H1 (cell line): ENCODE data around the gene LCN10. TPM values are rescaled to one million over a fixed set of nuclear protein-coding genes. Genes with fewer than 3 reads are reported as not detected.

Source experiments
- CTCF ChIA-PET: fragments of 300-600 bp; sonication (Branson Sonifier 250); formaldehyde crosslinking; loops from one replicate; lab custom pipeline; 2021; ENCODE audit not compliant: partially characterized antibody; lab: Charles Lee
- POLR2A ChIA-PET: fragments of 300-600 bp; sonication (Branson Sonifier 250); formaldehyde crosslinking; loops from one replicate; lab custom pipeline; 2021; ENCODE audit warnings: inconsistent platforms; ENCODE audit not compliant: partially characterized antibody; lab: Charles Lee
- DNase-seq, 2 experiments: peaks; one replicate each; pipeline versions ENCODE4 v3.0.0 to v3.0.0-alpha.2; 2010 to 2022; ENCODE audit warnings: low spot score in 2 of 2, low read depth in 1 of 2, mixed read lengths in 1 of 2
- FAIRE-seq: peaks from 2 replicates; lab custom pipeline; 2011; peaks lifted over from hg19 to GRCh38; lab: Jason Lieb, UNC
- H2AFZ ChIP-seq: 2 replicates; pipeline ENCODE4 v1.8.1; 2012; ENCODE audit warnings: low read length, inconsistent platforms
- H2AK5ac ChIP-seq: 2 replicates; pipeline ENCODE4 v1.6.1; 2013; ENCODE audit warnings: low read depth, low read length
- H2BK120ac ChIP-seq: replicated peaks from 2 replicates; pipeline ENCODE3; 2013; ENCODE audit warnings: low read depth, low read length, inconsistent platforms
- H2BK12ac ChIP-seq: 2 replicates; pipeline ENCODE4 v1.6.1; 2013; ENCODE audit warnings: low read depth, low read length
- H2BK15ac ChIP-seq: 2 replicates; pipeline ENCODE4 v1.6.1; 2013; ENCODE audit warnings: low read length
- H2BK20ac ChIP-seq: 2 replicates; pipeline ENCODE4 v1.6.1; 2013; ENCODE audit warnings: low read length
- H2BK5ac ChIP-seq: 2 replicates; pipeline ENCODE4 v1.6.1; 2013; ENCODE audit warnings: low read depth, low read length
- H3K14ac ChIP-seq: 2 replicates; pipeline ENCODE4 v1.6.1; 2013; ENCODE audit warnings: inconsistent platforms; ENCODE audit not compliant: insufficient read length
- H3K18ac ChIP-seq: 2 replicates; pipeline ENCODE4 v1.6.1; 2013; ENCODE audit warnings: low read length; ENCODE audit errors: extremely low read depth
- H3K23ac ChIP-seq: 2 replicates; pipeline ENCODE4 v1.6.1; 2013; ENCODE audit warnings: inconsistent platforms; ENCODE audit not compliant: insufficient read length
- H3K23me2 ChIP-seq: 2 replicates; pipeline ENCODE4 v1.6.1; 2013; ENCODE audit warnings: low read depth, low read length
- H3K27ac ChIP-seq: 2 replicates; pipeline ENCODE4 v1.6.1; 2011; ENCODE audit warnings: low read depth, low read length, inconsistent platforms
- H3K27me3 ChIP-seq, 4 experiments: replicated peaks in 1 of 4; 1 replicate in 1 of 4; 2 replicates in 3 of 4; pipeline versions ENCODE4 v1.6.1 to v1.8.1; 2011 to 2013; ENCODE audit warnings: low read length in 3 of 4, mild to moderate bottlenecking in 3 of 4, inconsistent platforms in 2 of 4, mixed read lengths in 2 of 4, moderate library complexity in 1 of 4; ENCODE audit not compliant: control insufficient read depth in 3 of 4, insufficient read depth in 3 of 4; ENCODE audit errors: extremely low read depth in 1 of 4
- H3K36me3 ChIP-seq, 4 experiments: 2 replicates each; pipeline versions ENCODE4 v1.6.1 to v1.8.1; 2011 to 2013; ENCODE audit warnings: mild to moderate bottlenecking in 4 of 4, low read length in 3 of 4, moderate library complexity in 2 of 4, control low read depth in 1 of 4, inconsistent platforms in 1 of 4; ENCODE audit not compliant: insufficient read depth in 4 of 4, control insufficient read depth in 2 of 4
- H3K4ac ChIP-seq: replicated peaks from 2 replicates; pipeline ENCODE3; 2013; ENCODE audit warnings: low read length, low read depth, mixed read lengths, inconsistent platforms; ENCODE audit not compliant: insufficient read length
- H3K4me1 ChIP-seq, 4 experiments: replicated peaks in 1 of 4; 1 replicate in 1 of 4; 2 replicates in 3 of 4; pipeline versions ENCODE4 v1.6.1 to v1.8.1; 2011 to 2013; ENCODE audit warnings: low read length in 3 of 4, inconsistent platforms in 2 of 4, mixed read lengths in 1 of 4; ENCODE audit not compliant: insufficient read depth in 4 of 4, control insufficient read depth in 3 of 4
- H3K4me2 ChIP-seq, 2 experiments: 2 replicates each; pipeline versions ENCODE4 v1.6.1 to v1.8.1; 2011 to 2013; ENCODE audit warnings: low read depth in 2 of 2, low read length in 2 of 2, control low read depth in 1 of 2, inconsistent platforms in 1 of 2, mild to moderate bottlenecking in 1 of 2; ENCODE audit not compliant: insufficient read depth in 1 of 2
- H3K4me3 ChIP-seq, 4 experiments: fragments of 200-600, 300-600 bp in 1 of 4; sonication (generic), shearing (Covaris generic), sonication (Bioruptor Twin) in 1 of 4; 2 replicates each; pipeline versions ENCODE4 v1.5.1 to v1.8.1; 2011 to 2016; ENCODE audit warnings: low read length in 4 of 4, low read depth in 3 of 4, control low read depth in 2 of 4, inconsistent platforms in 2 of 4, mild to moderate bottlenecking in 2 of 4, mixed read lengths in 1 of 4, moderate library complexity in 1 of 4; ENCODE audit not compliant: insufficient read depth in 2 of 4; ENCODE audit errors: extremely low read depth in 1 of 4
- H3K56ac ChIP-seq: replicated peaks from 2 replicates; pipeline ENCODE3; 2013; ENCODE audit warnings: low read depth, mild to moderate bottlenecking, mixed read lengths, low read length, inconsistent platforms; ENCODE audit not compliant: insufficient read length
- H3K79me1 ChIP-seq: 2 replicates; pipeline ENCODE4 v1.6.1; 2013; ENCODE audit warnings: low read depth, low read length, control low read depth
- H3K79me2 ChIP-seq, 2 experiments: 2 replicates each; pipeline versions ENCODE4 v1.6.1 to v1.8.1; 2012 to 2013; ENCODE audit warnings: low read length in 2 of 2, mild to moderate bottlenecking in 2 of 2, inconsistent platforms in 1 of 2; ENCODE audit not compliant: insufficient read depth in 2 of 2, control insufficient read depth in 1 of 2
- H3K9ac ChIP-seq, 4 experiments: replicated peaks in 1 of 4; 1 replicate in 1 of 4; 2 replicates in 3 of 4; pipeline versions ENCODE4 v1.6.1 to v1.8.1; 2011 to 2013; ENCODE audit warnings: low read depth in 3 of 4, low read length in 3 of 4, control low read depth in 2 of 4, mild to moderate bottlenecking in 2 of 4, moderate library complexity in 2 of 4, inconsistent platforms in 1 of 4; ENCODE audit errors: extremely low read depth in 1 of 4
- H3K9me3 ChIP-seq, 2 experiments: 2 replicates each; pipeline versions ENCODE4 v1.6.1 to v1.8.1; 2012 to 2013; ENCODE audit warnings: mild to moderate bottlenecking in 2 of 2, moderate library complexity in 2 of 2, control low read depth in 1 of 2, inconsistent platforms in 1 of 2, low read depth in 1 of 2, low read length in 1 of 2, mixed read lengths in 1 of 2; ENCODE audit not compliant: insufficient read depth in 2 of 2
- H4K20me1 ChIP-seq, 2 experiments: replicated peaks in 1 of 2; 2 replicates each; pipeline versions ENCODE3 to v1.8.1; 2011 to 2013; ENCODE audit warnings: inconsistent platforms in 2 of 2, low read length in 2 of 2, mild to moderate bottlenecking in 1 of 2; ENCODE audit not compliant: insufficient read depth in 2 of 2, control insufficient read depth in 1 of 2
- H4K5ac ChIP-seq: 2 replicates; pipeline ENCODE4 v1.6.1; 2013; ENCODE audit warnings: low read length, low read depth, mixed read lengths, inconsistent platforms; ENCODE audit not compliant: insufficient read length
- H4K8ac ChIP-seq: 2 replicates; pipeline ENCODE4 v1.8.0; 2013; ENCODE audit warnings: mild to moderate bottlenecking, moderate library complexity, low read length, inconsistent platforms; ENCODE audit not compliant: insufficient read depth; ENCODE audit errors: extremely low read depth
- H4K91ac ChIP-seq: replicated peaks from 2 replicates; pipeline ENCODE3; 2013; ENCODE audit warnings: low read length, mixed read lengths, inconsistent platforms; ENCODE audit not compliant: insufficient read length
- CBX8 ChIP-seq: fragments of 300-800, 300-1000 bp; sonication (generic); IDR thresholded peaks from 2 replicates; pipeline ENCODE4 v1.7.1; 2016; ENCODE audit warnings: low read depth, low read length, borderline replicate concordance
- E2F6 ChIP-seq: IDR thresholded peaks from 2 replicates; pipeline ENCODE4 v1.6.1; 2012; ENCODE audit warnings: inconsistent platforms
- KDM5A ChIP-seq: fragments of 200-600 bp; IDR thresholded peaks from 2 replicates; pipeline ENCODE4 v1.7.1; 2012; ENCODE audit warnings: mild to moderate bottlenecking, low read length, inconsistent platforms, mixed read lengths
- MAX ChIP-seq: IDR thresholded peaks from 2 replicates; pipeline ENCODE4 v1.6.1; 2012; ENCODE audit warnings: inconsistent platforms
- NRF1 ChIP-seq: IDR thresholded peaks from 2 replicates; pipeline ENCODE4 v1.6.1; 2011; ENCODE audit warnings: mild to moderate bottlenecking, low read depth, low read length, improper control_type of control experiment
- PHF8 ChIP-seq: fragments of 200-600 bp; sonication (generic); conservative IDR thresholded peaks from 2 replicates; pipeline ENCODE4 v1.7.1; 2012; ENCODE audit warnings: low read depth, mild to moderate bottlenecking, inconsistent platforms, low read length, moderate library complexity
- RAD21 ChIP-seq, 2 experiments: IDR thresholded peaks in 1 of 2; conservative IDR thresholded peaks in 1 of 2; 2 replicates each; pipeline ENCODE4 v1.6.1; 2011; ENCODE audit warnings: low read depth in 2 of 2, low read length in 2 of 2, improper control_type of control experiment in 1 of 2, inconsistent platforms in 1 of 2, mild to moderate bottlenecking in 1 of 2, moderate library complexity in 1 of 2
- RFX5 ChIP-seq: IDR thresholded peaks from 2 replicates; pipeline ENCODE4 v1.6.1; 2011; ENCODE audit warnings: low read depth, low read length, improper control_type of control experiment, borderline replicate concordance
- SIN3A ChIP-seq, 2 experiments: IDR thresholded peaks in 1 of 2; conservative IDR thresholded peaks in 1 of 2; 2 replicates each; pipeline ENCODE4 v1.6.1; 2011 to 2012; ENCODE audit warnings: low read length in 2 of 2, improper control_type of control experiment in 1 of 2, low read depth in 1 of 2, mild to moderate bottlenecking in 1 of 2
- TAF7 ChIP-seq: optimal IDR thresholded peaks from 2 replicates; pipeline ENCODE3; 2011; ENCODE audit warnings: low read depth, mild to moderate bottlenecking, inconsistent platforms, low read length, moderate library complexity, borderline replicate concordance
- TBP ChIP-seq: IDR thresholded peaks from 2 replicates; pipeline ENCODE4 v1.6.1; 2011; ENCODE audit warnings: low read depth, low read length, improper control_type of control experiment
- TEAD4 ChIP-seq: IDR thresholded peaks from 2 replicates; pipeline ENCODE4 v1.6.1; 2012; ENCODE audit warnings: low read depth, low read length, inconsistent platforms, mixed read lengths
- WGBS, 2 experiments: shearing (Covaris generic) in 1 of 2; methylation state at CpG; one replicate each; pipeline versions ENCODE4 v1.1.6 to v1.1.7; 2013 to 2015; ENCODE audit warnings: low lambda C conversion rate in 2 of 2, mixed read lengths in 2 of 2, inconsistent platforms in 1 of 2, low coverage in 1 of 2, missing lambda C conversion rate in 1 of 2; ENCODE audit not compliant: insufficient replicate concordance in 2 of 2, insufficient coverage in 1 of 2, insufficient read length in 1 of 2; ENCODE audit errors: extremely low coverage in 1 of 2, missing lambda C conversion rate in 1 of 2; 5-methylcytosine and 5-hydroxymethylcytosine counted together
- polyA plus RNA-seq, 7 experiments: library from polyadenylated mRNA; depleted of rRNA in 3 of 7; stranded (reverse) in 5 of 7; unstranded in 2 of 7; fragments of >200 nt in 5 of 7; fragments of 200-250 nt in 2 of 7; gene quantifications; 1 replicate in 5 of 7; 2 replicates in 1 of 7; 4 replicates in 1 of 7; pipeline versions ENCODE4 v1.2.1 to v1.2.3, GENCODE V29; 2011 to 2013; ENCODE audit warnings: missing spikeins in 2 of 7, mixed read lengths in 2 of 7
- total RNA-seq: library from RNA; stranded (reverse); fragmentation: NEBNext Ultra II Directional; extraction: Animal tissue kit (Norgen Biotek cat#: 25700); gene quantifications from 2 replicates; pipeline ENCODE4 v1.2.1, GENCODE V29; 2021

Gene LCN10
- total and polyA plus RNA-seq, 2 of the 8 experiments (the other 6 are each of a cell fraction or from before 2014, with no cell fraction given) = 2.6 to 2.8 TPM

GRCh38 chr9:136739509-136739908, 3.2 kb downstream of the LCN10 start:
- Histone ChIP-seq H2AFZ (no peak overlapping the region), H3K4me3 (no peak overlapping the region), H4K20me1 (no peaks in the 10 kb centered on the region), H2BK12ac (0 out of 2 replicates have a peak overlapping the region, but pooled peaks have one; percentile 14), H3K23ac (no peak overlapping the region), H3K27me3 (peaks cover 0 to 4% (median 0%) of the 10 kb centered on the region in 4 experiments; a peak in 3 of 7 replicates), H2BK20ac (no peak overlapping the region), H3K79me2 (no peaks in the 10 kb centered on the region), H3K56ac (no peak overlapping the region), H3K14ac (no peak overlapping the region), H3K27ac (no peak overlapping the region), H4K91ac (no peak overlapping the region), H3K18ac (no peak overlapping the region), H4K5ac (no peak overlapping the region), H3K23me2 (no peaks in the 10 kb centered on the region; the same call in 1 of the 2 replicates), H2BK5ac (no peak overlapping the region), H2BK120ac (no peak overlapping the region), H3K4ac (no peak overlapping the region), H3K36me3 (no peaks in the 10 kb centered on the region), H3K9ac (no peak overlapping the region), H2AK5ac (no peak overlapping the region), H3K79me1 (no peaks in the 10 kb centered on the region), H3K4me2 (no peak overlapping the region), H2BK15ac (0 out of 2 replicates have a peak overlapping the region, but pooled peaks have one; percentile 46), H3K9me3 (no peaks in the 10 kb centered on the region; a peak in 1 of 4 replicates), H4K8ac (no peak overlapping the region), H3K4me1 (peaks cover 0 to 20% (median 8%) of the 10 kb centered on the region in 4 experiments; a peak in 6 of 7 replicates)
- ChIA-PET CTCF (interaction anchor here (0.6 to 1.6 kb wide), 3 partner anchors 11 to 394 kb away, joined by 3 to 5 read pairs (median 3); no protein-coding TSS in a partner anchor), POLR2A (interaction anchor here (1.3 to 11.7 kb wide), 2 partner anchors 10 to 16 kb away, joined by 3 to 137 read pairs; no protein-coding TSS in a partner anchor)
- WGBS, 2 experiments = 94% methylated on average over 22 of the region's 23 CpGs; no CpG with 5 or more reads in 1 of the 2 experiments
- FAIRE-seq (no peak), DNase-seq (no peak)
- TF ChIP-seq MAX (no peak), RAD21 (IDR thresholded peaks at IDR 0.05 in 1 of 2, conservative IDR thresholded peaks at IDR 0.05 in 1 of 2; ENCODE audit: low read depth in 2 of 2, low read length in 2 of 2) (no peak), NRF1 (no peak), TBP (no peak), KDM5A (no peak), TAF7 (no peak), E2F6 (no peak), SIN3A (conservative IDR thresholded peaks at IDR 0.05 in 1 of 2, IDR thresholded peaks at IDR 0.05 in 1 of 2; ENCODE audit: low read depth in 1 of 2, low read length in 2 of 2) (no peak), RFX5 (no peak), PHF8 (no peak), CBX8 (no peak), TEAD4 (no peak)
